ENCODE results near the gene TMEM131.
A peak's percentile ranks its signal among the peaks of the same experiment; 100 is the strongest.

TMEM131 gene

GRCh38 chr2:97936199-97936598, 59.5 kb downstream of the TMEM131 start:
- H3K4me3 ChIP-seq (ENCODE audit: low read length), result no peak overlapping the region
- TF ChIP-seq, protein P1, sequence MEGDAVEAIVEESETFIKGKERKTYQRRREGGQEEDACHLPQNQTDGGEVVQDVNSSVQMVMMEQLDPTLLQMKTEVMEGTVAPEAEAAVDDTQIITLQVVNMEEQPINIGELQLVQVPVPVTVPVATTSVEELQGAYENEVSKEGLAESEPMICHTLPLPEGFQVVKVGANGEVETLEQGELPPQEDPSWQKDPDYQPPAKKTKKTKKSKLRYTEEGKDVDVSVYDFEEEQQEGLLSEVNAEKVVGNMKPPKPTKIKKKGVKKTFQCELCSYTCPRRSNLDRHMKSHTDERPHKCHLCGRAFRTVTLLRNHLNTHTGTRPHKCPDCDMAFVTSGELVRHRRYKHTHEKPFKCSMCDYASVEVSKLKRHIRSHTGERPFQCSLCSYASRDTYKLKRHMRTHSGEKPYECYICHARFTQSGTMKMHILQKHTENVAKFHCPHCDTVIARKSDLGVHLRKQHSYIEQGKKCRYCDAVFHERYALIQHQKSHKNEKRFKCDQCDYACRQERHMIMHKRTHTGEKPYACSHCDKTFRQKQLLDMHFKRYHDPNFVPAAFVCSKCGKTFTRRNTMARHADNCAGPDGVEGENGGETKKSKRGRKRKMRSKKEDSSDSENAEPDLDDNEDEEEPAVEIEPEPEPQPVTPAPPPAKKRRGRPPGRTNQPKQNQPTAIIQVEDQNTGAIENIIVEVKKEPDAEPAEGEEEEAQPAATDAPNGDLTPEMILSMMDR (conservative IDR thresholded peaks at IDR 0.05; ENCODE audit: low read length), result no peak
- no peak for DNase-seq (ENCODE audit: low read depth)

DNA sequence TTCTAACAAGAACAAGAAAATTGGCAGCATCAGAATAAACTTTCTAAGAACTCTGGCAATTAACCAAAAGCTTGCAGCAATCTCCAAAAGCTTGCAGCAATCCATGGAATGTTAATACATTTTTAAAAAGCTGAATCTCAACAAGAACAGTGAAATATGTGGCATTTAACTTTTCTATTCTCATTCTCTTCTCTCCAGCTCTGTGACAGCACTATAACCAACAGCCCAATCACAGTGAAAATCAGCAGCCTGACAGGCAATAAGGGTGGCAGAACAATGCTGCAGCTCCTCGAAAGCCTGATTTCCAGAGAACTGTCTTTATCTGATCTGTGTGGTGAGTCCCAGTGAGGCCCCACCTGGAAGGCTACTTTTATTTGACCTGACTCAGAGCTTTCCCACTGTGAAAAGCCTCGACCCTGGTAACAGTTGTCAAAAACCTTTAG, 60.0 kb downstream of the TMEM131 start:
- peak; percentile 88 for DNase-seq (ENCODE audit: low read depth)
- TF ChIP-seq, protein P1 (conservative IDR thresholded peaks at IDR 0.05; ENCODE audit: low read length), result no peak
- H3K4me3 ChIP-seq (ENCODE audit: low read length), result no peak overlapping the region

GRCh38 chr2:97932975-97933662, 62.6 kb downstream of the TMEM131 start:
- DNase-seq (ENCODE audit: low read depth), result no peak
- TF ChIP-seq, protein P1 (conservative IDR thresholded peaks at IDR 0.05; ENCODE audit: low read length), result no peak

GRCh38 chr2:97931858-97932225, 63.9 kb downstream of the TMEM131 start:
- DNase-seq (ENCODE audit: low read depth), result no peak
- TF ChIP-seq, protein P1 (conservative IDR thresholded peaks at IDR 0.05; ENCODE audit: low read length), result no peak
- no peak overlapping the region for H3K4me3 ChIP-seq (ENCODE audit: low read length)

More at GRCh38 chr2:97932975-97933662, 62.6 kb downstream of the TMEM131 start:
- no peak overlapping the region for H3K4me3 ChIP-seq (ENCODE audit: low read length)

DNA sequence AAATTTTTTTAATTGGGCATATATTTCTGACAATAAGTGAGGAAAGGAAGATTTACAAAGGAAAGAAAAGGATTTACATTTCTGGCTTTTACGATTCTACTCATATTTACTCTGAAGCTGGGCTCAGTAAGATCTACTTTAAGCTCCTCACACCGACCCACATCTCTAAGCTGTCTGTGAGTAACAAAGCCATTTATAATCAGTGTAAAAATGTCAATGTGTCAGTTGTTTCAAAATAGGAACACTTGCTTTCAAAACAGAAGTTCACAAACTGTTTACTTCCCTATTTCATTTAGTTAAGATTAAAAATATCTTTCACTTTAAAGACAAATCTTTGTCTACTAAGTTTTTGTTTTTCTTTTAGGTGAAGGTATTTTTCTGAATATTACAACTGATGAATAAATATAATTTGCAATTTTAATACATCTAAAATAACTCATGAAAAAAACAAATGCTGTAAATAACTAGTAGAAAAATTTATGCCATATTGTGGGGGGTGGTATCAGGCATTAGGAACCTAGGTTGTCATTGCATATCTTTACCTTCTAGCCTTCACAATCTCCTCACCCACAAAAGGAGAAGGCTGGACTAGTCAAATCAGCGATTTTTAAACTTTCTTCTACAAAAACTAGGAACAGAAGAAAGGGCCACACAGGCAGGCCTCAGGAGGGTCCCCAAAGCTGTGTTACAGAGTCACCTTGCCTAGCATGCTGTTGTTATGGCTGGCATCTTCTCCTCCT, 64.5 kb downstream of the TMEM131 start:
- no peak overlapping the region for H3K4me3 ChIP-seq (ENCODE audit: low read length)
- TF ChIP-seq, protein P1 (conservative IDR thresholded peaks at IDR 0.05; ENCODE audit: low read length), result no peak
- DNase-seq (ENCODE audit: low read depth), result no peak

- no peak for DNase-seq (ENCODE audit: low read depth)
- TF ChIP-seq, protein P1 (conservative IDR thresholded peaks at IDR 0.05; ENCODE audit: low read length), result no peak
- H3K4me3 ChIP-seq (ENCODE audit: low read length), result no peak overlapping the region
Measured at GRCh38 chr2:97928591-97928990, 67.2 kb downstream of the TMEM131 start.

- no peak overlapping the region for H3K4me3 ChIP-seq (ENCODE audit: low read length)
- no peak for DNase-seq (ENCODE audit: low read depth)
- TF ChIP-seq, protein P1 (conservative IDR thresholded peaks at IDR 0.05; ENCODE audit: low read length), result no peak
Measured at GRCh38 chr2:97926946-97927345, 68.8 kb downstream of the TMEM131 start.

Data from AG10803 (cell line).